NCI-H748 (cell line): Measurements from ENCODE around the gene SF3A2.

Experiments
- DNase-seq: peaks from one replicate; lab custom pipeline; 2025; ENCODE audit not compliant: unreplicated experiment; lab: John Stamatoyannopoulos, UW

Gene SF3A2

GRCh38 chr19:2239771-2240770 lies 3.4 kb downstream of the SF3A2 start:
- DNase-seq = no peak

DNA sequence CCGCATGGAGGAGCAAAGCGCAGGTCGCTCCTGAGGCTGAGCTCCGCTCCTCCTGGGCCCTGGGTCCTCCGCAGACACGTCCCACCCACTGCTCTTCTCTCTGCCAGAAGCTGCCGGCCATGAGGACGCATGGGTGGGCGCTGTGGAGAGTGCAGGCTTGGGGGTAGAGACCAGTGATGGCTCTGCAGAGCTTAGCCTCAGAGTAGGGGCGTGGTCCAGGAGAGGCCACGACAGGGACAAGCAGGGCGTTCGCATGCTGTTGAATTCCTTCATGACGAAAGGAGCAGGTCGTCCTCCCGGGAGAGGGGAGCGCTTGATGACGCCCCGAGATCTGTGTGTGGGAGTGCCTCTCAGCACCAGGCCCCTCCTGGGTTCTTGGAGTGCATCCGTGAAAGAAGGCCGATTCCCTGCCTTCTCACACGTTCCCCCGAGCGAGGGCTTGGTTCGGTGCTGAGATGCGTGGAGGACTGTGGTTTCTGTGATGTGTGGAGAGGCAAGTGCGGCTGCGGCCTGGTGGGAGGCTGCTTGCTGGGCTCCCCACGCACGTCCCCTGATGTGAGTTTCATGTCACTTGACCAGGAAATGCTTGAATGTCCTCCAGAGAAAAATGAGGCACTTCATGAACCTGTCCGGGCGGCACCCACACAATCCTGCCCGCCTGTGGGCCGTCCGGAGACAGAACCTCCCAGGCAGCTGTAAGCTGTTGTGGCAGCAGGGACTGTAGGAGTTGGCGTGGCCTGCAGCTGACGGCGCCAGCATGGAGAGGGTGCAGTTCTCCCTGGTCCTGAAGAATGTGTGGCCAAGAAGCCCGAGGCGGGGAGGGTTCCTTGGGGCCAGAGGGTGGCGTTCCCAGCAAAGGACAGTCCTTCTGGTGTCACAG lies 4.5 kb downstream of the SF3A2 start:
- DNase-seq = no peak

DNA sequence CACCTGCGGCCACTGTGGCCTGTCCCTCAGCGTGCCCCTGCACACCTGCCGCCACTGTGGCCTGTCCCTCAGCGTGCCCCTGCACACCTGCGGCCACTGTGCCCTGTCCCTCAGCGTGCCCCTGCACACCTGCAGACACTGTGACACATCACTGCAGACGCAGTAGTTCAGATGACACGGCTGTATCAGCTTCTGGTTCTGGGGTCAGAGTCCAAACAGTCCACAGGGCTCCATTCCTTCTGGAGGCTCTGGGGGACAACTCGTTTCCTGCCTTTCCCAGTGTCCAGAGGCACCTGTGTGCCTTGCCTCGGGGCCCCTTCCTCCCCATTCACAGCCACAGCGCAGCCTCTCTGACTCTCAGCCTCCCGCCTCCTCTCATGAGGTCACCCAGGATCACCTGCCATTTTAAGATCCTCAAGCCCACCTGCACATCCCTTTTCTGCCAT lies 5.5 kb downstream of the SF3A2 start:
- DNase-seq = no peak

GRCh38 chr19:2242816-2243215 lies 6.2 kb downstream of the SF3A2 start:
- DNase-seq = no peak

DNA sequence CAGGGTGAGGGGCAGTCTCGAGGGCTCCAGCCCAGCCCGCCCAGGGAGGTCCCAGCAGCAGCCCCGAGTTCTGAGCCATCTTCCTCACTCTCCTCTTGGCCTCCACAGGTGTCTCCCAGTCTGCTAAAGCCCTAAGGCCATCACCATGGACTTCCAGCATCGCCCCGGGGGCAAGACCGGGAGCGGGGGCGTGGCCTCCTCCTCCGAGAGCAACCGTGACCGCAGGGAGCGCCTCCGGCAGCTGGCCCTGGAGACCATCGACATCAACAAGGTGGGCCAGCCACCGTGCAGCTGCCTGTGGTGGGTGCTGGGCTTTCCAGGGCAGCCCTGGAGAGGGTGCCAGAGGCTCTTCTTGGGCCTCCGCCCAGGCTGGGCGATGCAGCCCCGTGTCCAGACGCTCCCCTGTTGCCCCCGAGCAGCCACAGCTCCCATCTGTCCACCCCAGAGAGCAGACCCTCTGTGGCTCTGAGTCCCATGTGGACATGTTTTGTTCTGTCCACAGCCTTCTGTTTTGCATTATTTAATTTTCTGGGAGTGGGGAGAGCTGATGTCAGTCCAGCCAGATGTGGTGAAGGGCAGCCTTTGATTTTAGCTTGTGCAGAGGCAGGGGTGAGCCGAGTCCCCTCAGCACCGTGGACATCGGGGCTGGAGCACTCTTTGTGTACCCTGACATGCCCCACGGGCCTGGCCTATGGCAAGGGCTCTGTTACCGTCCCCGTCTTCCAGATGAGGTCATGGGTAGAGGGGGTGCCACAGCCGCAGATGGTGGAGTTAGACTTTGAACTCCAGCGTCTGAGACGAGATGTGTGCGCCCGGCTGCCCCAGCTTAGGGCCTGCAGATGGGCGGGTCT lies 6.9 kb downstream of the SF3A2 start:
- DNase-seq = no peak

DNA sequence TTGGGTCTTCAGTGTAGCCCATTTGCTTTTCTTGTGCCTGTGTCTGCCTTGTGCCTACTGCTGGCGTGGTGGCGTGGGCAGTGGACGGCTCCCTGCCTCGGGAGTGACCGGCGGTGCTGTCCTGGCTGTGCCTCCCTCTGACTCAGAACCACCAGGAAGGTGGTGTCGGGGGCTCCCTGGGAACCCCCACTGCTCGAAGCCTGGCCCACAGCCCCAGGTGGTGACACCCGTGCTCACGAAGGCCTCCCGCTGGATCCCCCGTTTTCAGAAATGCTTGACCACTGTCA lies 7.4 kb downstream of the SF3A2 start:
- no peak for DNase-seq

- no peak for DNase-seq
Observed at GRCh38 chr19:2244486-2244885, 7.9 kb downstream of the SF3A2 start.

DNA sequence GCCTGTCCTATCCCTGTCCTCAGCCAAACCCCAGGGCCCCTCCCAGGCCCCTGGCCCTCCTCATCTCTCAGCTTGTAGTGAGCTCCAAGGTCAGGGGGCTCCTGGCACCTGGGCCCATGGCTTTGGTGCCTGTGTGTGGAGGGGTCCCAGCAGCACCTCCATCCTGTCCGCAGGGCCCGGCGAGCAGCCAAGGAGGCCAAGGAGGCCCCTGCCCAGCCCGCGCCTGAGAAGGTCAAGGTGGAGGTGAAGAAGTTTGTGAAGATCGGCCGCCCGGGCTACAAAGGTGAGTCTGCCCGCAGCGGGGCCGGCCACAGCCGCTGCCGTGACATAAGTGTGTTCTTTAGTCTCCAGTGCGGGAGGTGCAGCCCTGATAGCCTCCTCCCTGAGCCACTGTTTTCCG lies 8.6 kb downstream of the SF3A2 start:
- no peak for DNase-seq

DNA sequence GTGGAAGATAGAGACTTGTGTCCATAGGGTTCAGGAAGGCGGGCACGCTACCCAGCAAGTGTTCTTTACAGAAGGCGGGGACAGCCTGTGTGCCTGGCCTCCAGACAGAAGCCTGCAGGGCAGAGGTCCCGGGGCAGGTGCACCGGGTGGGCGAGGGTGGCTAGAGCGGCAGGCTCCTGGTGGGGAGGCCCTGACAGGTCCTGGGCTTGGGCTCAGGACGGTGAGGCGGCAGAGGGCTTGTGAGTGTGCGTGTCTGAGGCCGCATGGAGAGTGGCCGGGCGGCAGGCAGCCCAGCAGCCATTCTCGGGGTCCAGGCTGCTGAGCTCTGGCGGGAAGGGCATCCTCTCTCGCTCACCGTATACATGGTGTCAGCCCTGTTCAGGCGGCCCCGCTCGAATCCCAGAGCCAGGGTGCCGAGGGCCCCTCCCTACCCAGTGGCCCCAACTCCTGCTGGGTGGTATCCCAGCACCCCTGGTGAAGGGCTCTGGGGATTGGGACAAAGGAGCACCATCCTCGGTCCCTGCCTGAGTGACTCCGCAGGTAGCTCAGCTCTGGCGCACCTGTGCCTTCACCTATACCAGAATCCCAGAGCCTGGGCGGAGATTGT lies 9.5 kb downstream of the SF3A2 start:
- DNase-seq = no peak

DNA sequence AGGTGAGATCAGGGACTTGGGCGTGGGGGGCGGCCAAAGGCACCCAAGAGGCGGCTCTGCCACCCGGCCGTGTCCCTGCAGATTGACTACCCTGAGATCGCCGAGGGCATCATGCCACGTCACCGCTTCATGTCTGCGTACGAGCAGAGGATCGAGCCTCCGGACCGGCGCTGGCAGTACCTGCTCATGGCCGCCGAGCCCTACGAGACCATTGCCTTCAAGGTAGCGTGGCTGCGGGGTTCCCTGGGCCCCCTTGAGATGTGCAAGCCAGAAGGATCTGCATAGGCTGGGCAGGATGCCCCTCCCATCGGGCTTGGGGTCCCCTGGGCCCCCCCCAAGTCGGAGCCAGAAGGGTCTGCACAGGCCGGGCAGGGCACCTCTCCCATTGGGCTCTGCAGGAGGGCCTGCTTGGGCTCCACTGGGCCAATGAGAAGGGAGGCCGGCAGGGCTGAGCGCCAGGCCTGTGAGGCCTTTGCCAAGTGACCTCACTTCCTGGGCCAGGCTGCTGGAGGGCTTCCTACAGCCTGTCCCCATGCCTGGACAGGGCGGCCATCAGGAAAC lies 10.3 kb downstream of the SF3A2 start:
- DNase-seq = no peak

DNA sequence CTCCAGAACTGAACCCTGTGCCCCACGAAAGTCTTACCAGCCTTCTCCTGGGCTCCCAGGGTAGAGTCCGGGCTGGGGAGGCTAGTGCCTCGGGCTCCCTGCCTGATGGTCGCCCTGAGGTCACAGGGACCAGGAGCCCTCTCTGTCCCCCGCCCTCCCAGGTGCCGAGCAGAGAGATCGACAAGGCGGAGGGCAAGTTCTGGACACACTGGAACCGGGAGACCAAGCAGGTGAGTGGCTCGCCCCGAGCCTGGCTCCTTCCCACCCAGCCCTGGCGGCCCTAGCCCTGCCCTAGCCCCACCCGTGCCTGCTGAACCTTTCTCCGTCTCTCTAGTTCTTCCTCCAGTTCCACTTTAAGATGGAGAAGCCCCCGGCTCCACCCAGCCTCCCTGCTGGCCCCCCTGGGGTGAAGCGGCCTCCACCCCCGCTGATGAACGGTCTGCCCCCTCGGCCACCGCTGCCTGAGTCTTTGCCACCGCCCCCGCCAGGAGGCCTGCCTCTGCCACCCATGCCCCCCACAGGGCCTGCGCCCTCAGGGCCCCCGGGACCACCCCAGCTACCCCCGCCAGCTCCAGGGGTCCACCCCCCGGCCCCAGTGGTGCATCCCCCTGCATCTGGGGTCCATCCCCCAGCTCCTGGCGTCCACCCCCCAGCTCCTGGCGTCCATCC lies 10.9 kb downstream of the SF3A2 start:
- no peak for DNase-seq

DNA sequence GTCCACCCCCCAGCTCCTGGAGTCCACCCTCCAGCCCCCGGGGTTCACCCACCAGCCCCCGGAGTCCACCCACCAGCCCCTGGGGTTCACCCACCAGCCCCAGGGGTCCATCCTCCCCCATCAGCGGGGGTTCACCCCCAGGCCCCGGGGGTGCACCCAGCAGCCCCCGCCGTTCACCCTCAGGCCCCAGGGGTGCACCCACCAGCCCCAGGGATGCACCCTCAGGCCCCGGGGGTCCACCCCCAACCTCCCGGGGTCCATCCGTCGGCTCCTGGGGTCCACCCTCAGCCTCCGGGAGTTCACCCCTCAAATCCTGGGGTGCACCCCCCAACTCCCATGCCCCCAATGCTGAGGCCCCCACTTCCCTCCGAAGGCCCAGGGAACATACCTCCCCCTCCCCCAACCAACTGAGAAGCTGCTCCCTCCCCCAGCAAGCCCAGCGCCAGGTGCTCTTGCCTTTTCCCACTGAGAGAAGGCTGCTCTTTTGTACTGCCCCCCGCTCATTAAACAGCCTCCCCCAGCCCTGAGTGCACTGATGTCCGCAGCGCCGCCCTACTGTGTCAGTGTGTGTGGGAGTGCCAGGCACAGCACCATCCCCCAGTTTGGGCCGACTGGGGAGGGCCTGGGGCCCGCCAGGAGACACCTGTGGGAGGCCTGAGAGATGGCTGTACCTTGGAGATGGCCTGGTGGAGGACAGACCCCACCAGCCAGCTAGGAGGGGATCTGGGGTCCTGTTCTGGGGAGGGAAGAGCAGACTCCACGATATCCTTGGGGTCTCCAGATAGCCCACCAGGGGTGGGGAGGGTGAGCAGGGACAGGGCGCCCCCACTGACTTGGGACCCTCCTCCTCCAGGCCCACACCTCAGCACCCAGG lies 11.7 kb downstream of the SF3A2 start:
- no peak for DNase-seq

GRCh38 chr19:2249010-2249866 lies 12.6 kb downstream of the SF3A2 start, which contains the start of gene AMH:
AMH (plus strand) TSS chr19:2249323; CDS start chr19:2249333, 10 bp downstream.
- no peak for DNase-seq

GRCh38 chr19:2249880-2250765 lies 13.5 kb downstream of the SF3A2 start:
- DNase-seq = no peak

- DNase-seq = no peak
Observed at GRCh38 chr19:2250766-2251105, 14.1 kb downstream of the SF3A2 start.

DNA sequence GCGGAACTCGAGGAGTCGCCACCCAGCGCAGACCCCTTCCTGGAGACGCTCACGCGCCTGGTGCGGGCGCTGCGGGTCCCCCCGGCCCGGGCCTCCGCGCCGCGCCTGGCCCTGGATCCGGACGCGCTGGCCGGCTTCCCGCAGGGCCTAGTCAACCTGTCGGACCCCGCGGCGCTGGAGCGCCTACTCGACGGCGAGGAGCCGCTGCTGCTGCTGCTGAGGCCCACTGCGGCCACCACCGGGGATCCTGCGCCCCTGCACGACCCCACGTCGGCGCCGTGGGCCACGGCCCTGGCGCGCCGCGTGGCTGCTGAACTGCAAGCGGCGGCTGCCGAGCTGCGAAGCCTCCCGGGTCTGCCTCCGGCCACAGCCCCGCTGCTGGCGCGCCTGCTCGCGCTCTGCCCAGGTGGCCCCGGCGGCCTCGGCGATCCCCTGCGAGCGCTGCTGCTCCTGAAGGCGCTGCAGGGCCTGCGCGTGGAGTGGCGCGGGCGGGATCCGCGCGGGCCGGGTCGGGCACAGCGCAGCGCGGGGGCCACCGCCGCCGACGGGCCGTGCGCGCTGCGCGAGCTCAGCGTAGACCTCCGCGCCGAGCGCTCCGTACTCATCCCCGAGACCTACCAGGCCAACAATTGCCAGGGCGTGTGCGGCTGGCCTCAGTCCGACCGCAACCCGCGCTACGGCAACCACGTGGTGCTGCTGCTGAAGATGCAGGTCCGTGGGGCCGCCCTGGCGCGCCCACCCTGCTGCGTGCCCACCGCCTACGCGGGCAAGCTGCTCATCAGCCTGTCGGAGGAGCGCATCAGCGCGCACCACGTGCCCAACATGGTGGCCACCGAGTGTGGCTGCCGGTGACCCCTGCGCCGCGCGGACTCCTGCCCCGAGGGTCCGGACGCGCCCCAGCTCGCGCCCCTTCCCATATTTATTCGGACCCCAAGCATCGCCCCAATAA lies 14.8 kb downstream of the SF3A2 start:
- DNase-seq = no peak
